BLaER1 treated with 17β-estradiol and CSF1 and Interleukin-3, amounts not matched to agents 10 nM and 100 nM (cell line): ENCODE data around the gene PYY.
"Not testable (repeated sequence)": the region's sequence is repeated elsewhere in the genome, so short reads cannot be mapped to it uniquely, and the experiment has no call there.

Experiments used
- H3K27ac ChIP-seq, 11 experiments: shearing (Covaris generic); formaldehyde crosslinking; 2 replicates each; pipeline ENCODE4 v1.8.1; 2022
- H3K27me3 ChIP-seq, 11 experiments: shearing (Covaris generic); formaldehyde crosslinking; 2 replicates each; pipeline ENCODE4 v1.8.1; 2022
- H3K36me3 ChIP-seq, 11 experiments: shearing (Covaris generic); formaldehyde crosslinking; 2 replicates each; pipeline ENCODE4 v1.8.1; 2022
- H3K4me1 ChIP-seq, 10 experiments: shearing (Covaris generic); formaldehyde crosslinking; 2 replicates each; pipeline ENCODE4 v1.8.1; 2022
- H3K4me2 ChIP-seq, 11 experiments: shearing (Covaris generic); formaldehyde crosslinking; 2 replicates each; pipeline ENCODE4 v1.8.1; 2022
- H3K4me3 ChIP-seq, 10 experiments: shearing (Covaris generic); formaldehyde crosslinking; 2 replicates each; pipeline ENCODE4 v1.8.1; 2022
- H3K9ac ChIP-seq, 11 experiments: shearing (Covaris generic); formaldehyde crosslinking; 2 replicates each; pipeline ENCODE4 v1.8.1; 2022
- H3K9me3 ChIP-seq, 11 experiments: shearing (Covaris generic); formaldehyde crosslinking; replicated peaks in 1 of 11; 2 replicates each; pipeline ENCODE4 v1.8.1; 2022
- H4K20me1 ChIP-seq, 11 experiments: shearing (Covaris generic); formaldehyde crosslinking; 2 replicates each; pipeline ENCODE4 v1.8.1; 2022
- Cebpa-rat ChIP-seq, 11 experiments: shearing (Covaris generic); IDR thresholded peaks; 2 replicates each; pipeline ENCODE4 v1.8.1; 2022

The PYY gene

DNA sequence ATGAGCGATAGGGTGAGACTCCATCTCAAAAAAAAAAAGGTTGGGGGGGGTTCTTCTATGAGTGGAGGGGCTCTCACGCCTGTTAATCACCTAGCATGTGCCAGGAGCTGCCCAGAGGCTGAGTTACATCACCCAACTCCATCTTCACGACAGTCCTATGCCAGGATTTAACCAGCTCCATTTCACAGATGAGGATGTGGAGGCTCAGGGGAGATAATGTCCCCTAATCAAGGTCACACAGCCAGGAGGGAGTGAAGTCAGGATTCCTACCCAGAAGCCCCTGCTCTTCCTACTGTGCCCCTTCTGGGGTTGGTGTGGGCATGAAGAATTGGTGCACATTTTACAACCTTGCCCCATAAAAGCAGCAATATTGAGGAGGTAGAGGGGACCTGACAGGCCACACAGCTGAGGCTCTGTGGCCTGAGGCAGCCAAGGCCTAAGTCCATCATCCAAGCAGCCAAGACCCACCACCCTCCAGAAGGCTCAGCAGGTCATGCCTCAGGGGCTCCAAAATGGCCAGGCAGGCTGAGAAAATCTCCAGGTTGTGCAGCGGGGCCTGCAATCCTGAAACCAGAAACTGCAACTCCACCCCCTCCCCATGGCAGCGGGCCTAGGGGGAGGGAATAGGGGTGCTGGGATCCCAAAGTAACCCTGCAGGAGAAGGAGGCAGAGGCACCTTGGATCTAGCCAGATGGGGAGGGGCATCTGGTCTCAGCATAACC, 18.4 kb downstream of the PYY start:
- Histone ChIP-seq H3K4me1 (peaks cover 4 to 29% (median 27%) of the 10 kb centered on the region in 10 experiments; a peak in 19 of 20 replicates), H3K4me2 (no peak overlapping the region), H3K27me3 (peaks cover 0 to 12% (median 4%) of the 10 kb centered on the region in 11 experiments; a peak in 10 of 22 replicates), H3K4me3 (no peak overlapping the region), H3K9me3 (no peaks in the 10 kb centered on the region), H3K27ac (no peak overlapping the region), H3K9ac (peak overlapping the region in 1 of 11 experiments; percentile 18; a peak in 1 of 22 replicates), H3K36me3 (no peaks in the 10 kb centered on the region), H4K20me1 (no peaks in the 10 kb centered on the region)
- TF ChIP-seq Cebpa-rat (IDR thresholded peaks at IDR 0.05), result no peak

DNA sequence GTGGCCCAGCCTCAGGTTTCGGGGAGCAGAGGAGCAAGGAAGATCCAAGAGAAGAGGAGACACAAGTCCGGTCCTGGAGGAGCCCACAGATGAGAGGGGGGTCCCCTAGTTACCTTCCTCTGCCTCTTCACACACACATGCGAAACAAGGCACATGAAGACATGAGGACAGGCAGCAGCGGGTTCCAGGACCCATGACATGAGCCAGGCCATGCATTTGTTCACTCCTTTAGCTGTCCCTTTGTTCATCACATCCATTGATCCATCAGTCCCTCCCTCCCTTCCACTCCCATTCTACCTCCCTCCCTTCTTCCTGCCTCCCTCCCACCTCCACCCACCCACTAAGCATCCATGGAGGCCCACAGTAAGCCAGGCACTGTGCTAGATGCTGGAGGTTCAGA, 20.8 kb downstream of the PYY start:
- no peaks in the 10 kb centered on the region for H3K9me3 ChIP-seq
- no peaks in the 10 kb centered on the region for H4K20me1 ChIP-seq
- TF ChIP-seq Cebpa-rat (IDR thresholded peaks at IDR 0.05), result no peak
- peaks cover 4 to 13% (median 5%) of the 10 kb centered on the region in 10 experiments for H3K4me1 ChIP-seq
- H3K4me3 ChIP-seq, result no peak overlapping the region
- H3K4me2 ChIP-seq, result no peak overlapping the region
- H3K27ac ChIP-seq, result no peak overlapping the region
- peaks cover 16 to 33% (median 26%) of the 10 kb centered on the region in 11 experiments for H3K27me3 ChIP-seq
- no peak overlapping the region for H3K9ac ChIP-seq
- no peaks in the 10 kb centered on the region for H3K36me3 ChIP-seq

DNA sequence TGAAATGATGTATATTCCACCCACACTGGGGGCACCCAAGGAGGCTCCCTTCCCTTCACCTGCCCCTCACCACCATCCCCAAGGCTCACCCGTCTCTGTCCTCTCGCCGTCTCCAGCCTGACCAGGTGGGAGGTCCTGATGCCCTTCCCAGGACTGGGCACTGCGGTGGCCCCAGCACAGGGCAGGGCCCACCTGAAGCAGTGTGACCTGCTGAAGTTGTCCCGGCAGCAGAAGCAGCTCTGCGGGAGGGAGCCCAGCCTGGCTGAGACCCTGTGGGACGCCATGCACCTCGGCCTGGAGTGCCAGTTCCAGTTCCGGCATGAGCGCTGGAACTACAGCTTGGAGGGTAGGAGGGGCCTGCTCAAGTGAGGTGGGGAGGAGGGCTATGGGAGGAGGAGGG, 21.4 kb downstream of the PYY start:
- no peaks in the 10 kb centered on the region for H3K9me3 ChIP-seq
- no peaks in the 10 kb centered on the region for H3K36me3 ChIP-seq
- peaks cover 17 to 36% (median 30%) of the 10 kb centered on the region in 11 experiments for H3K27me3 ChIP-seq
- no peak overlapping the region for H3K4me2 ChIP-seq
- TF ChIP-seq Cebpa-rat (IDR thresholded peaks at IDR 0.05), result no peak
- H3K4me1 ChIP-seq, result peaks cover 0 to 14% (median 4%) of the 10 kb centered on the region in 10 experiments; a peak in 11 of 20 replicates
- no peaks in the 10 kb centered on the region for H4K20me1 ChIP-seq
- H3K4me3 ChIP-seq, result no peak overlapping the region
- no peak overlapping the region for H3K9ac ChIP-seq
- no peak overlapping the region for H3K27ac ChIP-seq

DNA sequence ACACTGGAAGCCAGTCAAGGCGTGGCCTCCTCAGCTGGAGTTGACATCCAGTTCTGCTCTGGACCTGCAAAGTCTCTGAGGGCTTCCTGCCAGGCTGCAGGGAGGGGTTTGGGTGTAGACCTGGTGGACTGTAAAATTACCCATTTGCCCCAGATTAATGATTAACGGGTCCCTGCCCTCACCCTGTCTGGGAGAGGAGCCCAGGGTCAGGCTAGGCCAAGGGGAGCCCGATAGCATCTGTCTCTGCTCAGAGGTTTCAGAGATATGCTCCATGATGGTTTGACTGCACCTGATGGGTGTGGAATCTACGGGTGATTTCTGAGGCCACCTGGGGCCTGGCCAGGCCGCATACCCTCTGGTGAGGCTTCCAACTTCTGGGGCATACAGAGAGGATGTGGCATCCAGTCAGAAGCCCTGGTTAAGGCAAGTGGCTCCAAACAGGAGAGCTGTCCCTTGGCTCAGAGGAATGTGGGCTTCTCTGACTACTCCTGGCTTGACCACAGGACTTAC, 22.6 kb downstream of the PYY start:
- H3K27ac ChIP-seq, result no peak overlapping the region
- no peak overlapping the region for H3K4me2 ChIP-seq
- peaks cover 0 to 17% (median 4%) of the 10 kb centered on the region in 10 experiments; a peak in 11 of 20 replicates for H3K4me1 ChIP-seq
- peaks cover 30 to 49% (median 42%) of the 10 kb centered on the region in 11 experiments for H3K27me3 ChIP-seq
- no peak overlapping the region for H3K4me3 ChIP-seq
- H3K36me3 ChIP-seq, result no peaks in the 10 kb centered on the region
- H3K9ac ChIP-seq, result no peak overlapping the region
- no peaks in the 10 kb centered on the region for H4K20me1 ChIP-seq
- H3K9me3 ChIP-seq, result peaks cover 0 to 9% (median 4%) of the 10 kb centered on the region in 11 experiments; a peak in 4 of 22 replicates
- TF ChIP-seq Cebpa-rat (IDR thresholded peaks at IDR 0.05), result no peak

DNA sequence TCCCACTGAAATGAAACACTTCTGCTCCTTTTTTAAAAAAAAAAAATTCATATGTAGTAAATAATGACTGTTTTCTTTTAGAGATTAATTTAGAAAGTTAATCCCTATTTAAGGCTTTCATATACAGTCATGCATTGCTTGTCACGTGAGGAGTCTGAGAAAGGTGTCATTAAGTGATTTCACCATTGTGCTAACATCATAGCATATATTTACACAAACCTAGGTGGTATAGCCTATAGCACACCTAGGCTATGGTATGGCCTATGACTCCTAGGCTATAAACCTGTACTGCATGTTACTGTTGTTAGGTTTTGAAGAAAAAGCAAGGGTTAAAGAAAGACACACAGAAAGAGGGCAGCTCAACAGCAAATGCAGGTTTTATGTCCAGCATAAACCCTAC, 25.1 kb downstream of the PYY start:
- Histone ChIP-seq H3K27me3 (peaks cover 47 to 70% (median 65%) of the 10 kb centered on the region in 11 experiments), H3K27ac (no peak overlapping the region), H3K9me3 (peaks cover 0 to 11% (median 7%) of the 10 kb centered on the region in 11 experiments; a peak in 5 of 22 replicates), H3K36me3 (no peaks in the 10 kb centered on the region), H4K20me1 (no peaks in the 10 kb centered on the region), H3K4me2 (peak overlapping the region in 1 of 11 experiments; percentile 68; a peak in 2 of 22 replicates), H3K9ac (no peak overlapping the region), H3K4me3 (no peak overlapping the region), H3K4me1 (peaks cover 0 to 17% (median 4%) of the 10 kb centered on the region in 10 experiments; a peak in 11 of 20 replicates)
- no peak for TF ChIP-seq Cebpa-rat (IDR thresholded peaks at IDR 0.05)

DNA sequence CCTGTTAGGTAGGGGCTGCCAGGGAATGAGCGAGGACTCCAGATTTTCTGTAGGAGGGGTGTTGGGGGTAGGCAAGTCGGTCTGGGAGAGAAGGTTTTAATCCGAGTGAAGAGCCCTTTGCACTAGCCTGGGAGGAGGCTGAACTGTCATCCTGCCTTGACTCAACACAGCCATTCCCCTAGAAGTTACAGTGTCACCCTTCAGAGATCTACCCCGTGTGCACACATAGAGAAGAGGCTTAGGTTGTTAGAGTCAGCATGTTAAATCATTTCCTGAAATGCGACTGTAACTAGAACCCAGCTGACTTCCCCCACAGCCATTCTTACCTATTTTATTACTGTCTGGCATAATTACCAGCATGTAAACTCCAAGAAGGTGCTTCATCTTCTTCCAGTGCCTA, 25.8 kb downstream of the PYY start:
- peak overlapping the region in 1 of 10 experiments; percentile 14; a peak in 2 of 20 replicates for H3K4me3 ChIP-seq
- peak overlapping the region in 5 of 11 experiments; percentile 25 to 76 (median 68); a peak in 11 of 22 replicates for H3K4me2 ChIP-seq
- peaks cover 0 to 17% (median 4%) of the 10 kb centered on the region in 10 experiments; a peak in 11 of 20 replicates for H3K4me1 ChIP-seq
- not testable (repeated sequence) for H3K27ac ChIP-seq, H3K36me3 ChIP-seq, H3K9ac ChIP-seq, H4K20me1 ChIP-seq
- peaks cover 47 to 71% (median 65%) of the 10 kb centered on the region in 11 experiments for H3K27me3 ChIP-seq
- peaks cover 0 to 11% (median 7%) of the 10 kb centered on the region in 11 experiments; a peak in 5 of 22 replicates for H3K9me3 ChIP-seq

DNA sequence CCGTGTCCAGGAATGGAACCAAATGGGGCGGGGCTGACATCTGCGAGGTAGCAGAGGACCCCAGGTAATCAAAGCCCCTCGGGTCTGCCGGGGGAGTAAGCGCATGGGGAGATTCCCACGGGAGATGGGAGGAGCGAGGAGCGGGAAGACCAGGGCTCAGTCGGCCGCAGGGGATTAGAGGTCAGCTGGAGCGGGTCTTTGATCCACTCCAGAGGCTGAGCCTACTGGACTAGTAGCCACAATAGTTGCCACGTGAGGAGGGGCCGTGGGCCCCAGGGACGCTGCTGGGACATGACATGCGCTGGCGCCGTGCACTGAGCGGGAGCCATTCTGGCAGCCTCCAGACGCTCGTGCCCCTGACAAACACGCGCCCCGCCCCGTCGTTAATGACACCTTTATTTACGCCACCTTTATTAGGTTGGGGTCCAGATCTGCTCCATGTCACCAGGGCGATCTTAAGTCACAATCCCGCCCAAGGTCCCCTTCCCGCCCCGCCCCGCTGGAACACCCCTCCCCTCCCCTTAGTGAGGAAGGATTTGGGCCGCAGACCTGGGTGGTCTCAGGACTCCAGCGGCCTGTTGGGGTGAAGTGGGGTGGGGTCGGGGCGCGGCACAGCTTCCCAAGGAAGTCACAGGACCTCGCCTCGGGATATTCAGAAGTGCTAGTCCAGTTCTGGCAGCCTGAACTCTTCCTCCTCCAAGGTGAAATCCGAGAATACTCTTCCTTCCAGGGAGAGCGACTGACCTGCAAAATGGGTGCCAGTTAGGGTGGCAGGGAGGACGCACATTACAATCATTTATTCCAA, 26.5 kb downstream of the PYY start:
- Histone ChIP-seq H3K4me3 (peak overlapping the region in 1 of 10 experiments; percentile 14; a peak in 1 of 20 replicates), H3K27me3 (peaks cover 47 to 71% (median 65%) of the 10 kb centered on the region in 11 experiments), H3K4me2 (peak overlapping the region in 4 of 11 experiments; percentile 52 to 76 (median 72); a peak in 9 of 22 replicates)

DNA sequence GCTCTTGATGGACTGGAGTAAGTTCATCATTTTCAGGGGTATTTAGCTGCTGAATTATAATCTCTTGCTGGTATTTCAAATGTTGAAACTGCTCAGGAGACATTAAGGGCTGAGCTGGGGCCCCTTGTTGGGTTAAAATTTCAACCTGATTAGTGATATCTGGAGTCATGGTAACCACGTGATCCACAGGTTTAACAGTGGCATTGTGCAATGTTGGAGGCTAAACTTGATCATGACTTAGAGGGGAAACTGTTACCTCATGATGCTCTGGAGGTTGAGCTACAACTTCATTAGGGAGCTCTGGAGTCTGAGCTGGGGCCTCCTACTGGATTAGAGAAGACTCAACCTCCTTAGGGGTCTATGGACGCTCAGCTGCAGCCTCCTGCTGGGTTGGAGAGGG, 29.2 kb downstream of the PYY start:
- no peaks in the 10 kb centered on the region for H4K20me1 ChIP-seq
- peaks cover 0 to 11% (median 7%) of the 10 kb centered on the region in 11 experiments; a peak in 5 of 22 replicates for H3K9me3 ChIP-seq
- no peak overlapping the region for H3K9ac ChIP-seq
- peaks cover 46 to 62% (median 52%) of the 10 kb centered on the region in 11 experiments for H3K27me3 ChIP-seq
- no peak overlapping the region for H3K27ac ChIP-seq
- H3K36me3 ChIP-seq, result no peaks in the 10 kb centered on the region
- peaks cover 0 to 17% (median 4%) of the 10 kb centered on the region in 10 experiments; a peak in 11 of 20 replicates for H3K4me1 ChIP-seq
- TF ChIP-seq Cebpa-rat (IDR thresholded peaks at IDR 0.05), result no peak
- H3K4me3 ChIP-seq, result no peak overlapping the region
- H3K4me2 ChIP-seq, result no peak overlapping the region

More for the DNA sequence above, 26.5 kb downstream of the PYY start:
- no peak overlapping the region for H3K9ac ChIP-seq
- H3K27ac ChIP-seq, result no peak overlapping the region
- H3K4me1 ChIP-seq, result peaks cover 0 to 17% (median 4%) of the 10 kb centered on the region in 10 experiments; a peak in 11 of 20 replicates
- peaks cover 0 to 11% (median 7%) of the 10 kb centered on the region in 11 experiments; a peak in 5 of 22 replicates for H3K9me3 ChIP-seq
- no peaks in the 10 kb centered on the region for H3K36me3 ChIP-seq
- no peak for TF ChIP-seq Cebpa-rat (IDR thresholded peaks at IDR 0.05)
- no peaks in the 10 kb centered on the region for H4K20me1 ChIP-seq
